Upper lobe of left lung (tissue), 6 donors: ENCODE measurements around the gene SDK1. TPM values are rescaled to one million over a fixed set of nuclear protein-coding genes. Genes with fewer than 3 reads are reported as not detected.

ENCODE experiments used
- ATAC-seq, 2 donors: fragments of 200-7000 bp; cut with Tn5 transposase; one replicate each; pipeline ENCODE4 v1.9.1; 2022; ENCODE audit warnings: mild to moderate bottlenecking in 2 of 2, moderate library complexity in 2 of 2; ENCODE audit not compliant: low FRiP score in 2 of 2
- DNase-seq, 2 donors: peaks; one replicate each; pipeline ENCODE4 v3.0.0-alpha.2; 2019 to 2020
- H3K27ac ChIP-seq, 4 donors: fragments of 200-600 bp; sonication (generic); one replicate each; pipeline ENCODE4 v1.5.1; 2016 to 2019
- H3K27me3 ChIP-seq, 4 donors: fragments of 200-600 bp; sonication (generic); one replicate each; pipeline ENCODE4 v1.5.1; 2017 to 2019
- H3K36me3 ChIP-seq, 4 donors: fragments of 200-600 bp; sonication (generic); one replicate each; pipeline ENCODE4 v1.5.1; 2016 to 2019
- H3K4me1 ChIP-seq, 4 donors: fragments of 200-600 bp; sonication (generic); one replicate each; pipeline ENCODE4 v1.5.1; 2018 to 2019
- H3K4me3 ChIP-seq, 4 donors: fragments of 200-600 bp; sonication (generic); one replicate each; pipeline ENCODE4 v1.5.1; 2017 to 2019; ENCODE audit warnings: mild to moderate bottlenecking in 2 of 4, moderate library complexity in 1 of 4
- H3K9me3 ChIP-seq, 4 donors: fragments of 200-600 bp; sonication (generic); one replicate each; pipeline ENCODE4 v1.5.1; 2018 to 2019
- EP300 ChIP-seq, 4 donors: sonication (generic); formaldehyde crosslinking; IDR thresholded peaks; one replicate each; pipeline ENCODE4 v1.5.1; 2017; ENCODE audit warnings: antibody characterized with exemption in 4 of 4, control low read depth in 2 of 4
- POLR2A ChIP-seq, 4 donors: fragments of 450-650 bp; IDR thresholded peaks; one replicate each; pipeline ENCODE4 v1.5.1; 2016 to 2017; ENCODE audit warnings: antibody characterized with exemption in 4 of 4, mild to moderate bottlenecking in 2 of 4
- POLR2AphosphoS5 ChIP-seq, 2 donors: sonication (generic); formaldehyde crosslinking; IDR thresholded peaks; one replicate each; pipeline ENCODE4 v1.5.1; 2017; ENCODE audit warnings: antibody characterized with exemption in 2 of 2
- WGBS, 2 donors: methylation state at CpG; one replicate each; pipeline ENCODE4 v1.1.5; 2017 to 2018; 5-methylcytosine and 5-hydroxymethylcytosine counted together
- total RNA-seq, 6 donors: library from RNA; depleted of rRNA in 4 of 6; stranded (reverse); fragments of >200 nt in 4 of 6; gene quantifications; one replicate each; pipeline versions ENCODE4 v1.1.0 to v1.2.1, GENCODE V29; 2016 to 2021
- TF ChIP-seq, protein P1 (sequence below), 6 experiments: fragments of 450-650 bp in 4 of 6; fragments of 200-600 bp in 2 of 6; sonication (generic) in 2 of 6; IDR thresholded peaks; one replicate each; pipeline ENCODE4 v1.5.1; 2016 to 2019; ENCODE audit warnings: antibody characterized with exemption in 6 of 6
- donor health status: DM: no; HTN: no; CAD: no; lungs with moderate emphysema.
- donor health status: DM: no; HTN: yes; CAD: no; lungs with severe emphysema.

SDK1 gene
- total RNA-seq, 6 donors from 2014 or later = 9.3 to 90.1 (median 11.8) TPM

- Histone ChIP-seq H3K27ac (no peak overlapping the region), H3K4me1 (no peaks in the 10 kb centered on the region), H3K4me3 (no peak overlapping the region), H3K36me3 (no peaks in the 10 kb centered on the region), H3K27me3 (no peaks in the 10 kb centered on the region), H3K9me3 (no peaks in the 10 kb centered on the region)
- no peak for DNase-seq
- ATAC-seq = no peak
- WGBS, 2 donors = 29 to 37% methylated on average over 5 of the region's 5 CpGs
- TF ChIP-seq, protein P1, sequence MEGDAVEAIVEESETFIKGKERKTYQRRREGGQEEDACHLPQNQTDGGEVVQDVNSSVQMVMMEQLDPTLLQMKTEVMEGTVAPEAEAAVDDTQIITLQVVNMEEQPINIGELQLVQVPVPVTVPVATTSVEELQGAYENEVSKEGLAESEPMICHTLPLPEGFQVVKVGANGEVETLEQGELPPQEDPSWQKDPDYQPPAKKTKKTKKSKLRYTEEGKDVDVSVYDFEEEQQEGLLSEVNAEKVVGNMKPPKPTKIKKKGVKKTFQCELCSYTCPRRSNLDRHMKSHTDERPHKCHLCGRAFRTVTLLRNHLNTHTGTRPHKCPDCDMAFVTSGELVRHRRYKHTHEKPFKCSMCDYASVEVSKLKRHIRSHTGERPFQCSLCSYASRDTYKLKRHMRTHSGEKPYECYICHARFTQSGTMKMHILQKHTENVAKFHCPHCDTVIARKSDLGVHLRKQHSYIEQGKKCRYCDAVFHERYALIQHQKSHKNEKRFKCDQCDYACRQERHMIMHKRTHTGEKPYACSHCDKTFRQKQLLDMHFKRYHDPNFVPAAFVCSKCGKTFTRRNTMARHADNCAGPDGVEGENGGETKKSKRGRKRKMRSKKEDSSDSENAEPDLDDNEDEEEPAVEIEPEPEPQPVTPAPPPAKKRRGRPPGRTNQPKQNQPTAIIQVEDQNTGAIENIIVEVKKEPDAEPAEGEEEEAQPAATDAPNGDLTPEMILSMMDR (IDR thresholded peaks at IDR 0.05) = no peak
- no peak for TF ChIP-seq EP300 (IDR thresholded peaks at IDR 0.05)
- no peak for TF ChIP-seq POLR2AphosphoS5 (IDR thresholded peaks at IDR 0.05)
- no peak for TF ChIP-seq POLR2A (IDR thresholded peaks at IDR 0.05)
Observed at GRCh38 chr7:3386423-3387190, 85.6 kb downstream of the SDK1 start.

- TF ChIP-seq POLR2A (IDR thresholded peaks at IDR 0.05) (no peak), POLR2AphosphoS5 (IDR thresholded peaks at IDR 0.05) (no peak), EP300 (IDR thresholded peaks at IDR 0.05) (no peak)
- TF ChIP-seq, protein P1 (IDR thresholded peaks at IDR 0.05) = no peak
- H3K9me3 ChIP-seq = peaks cover 0 to 9% (median 5%) of the 10 kb centered on the region in 4 donors
- WGBS, 2 donors = 88 to 91% methylated on average over 3 of the region's 3 CpGs
- H3K4me3 ChIP-seq = no peak overlapping the region
- DNase-seq = no peak
- no peak overlapping the region for H3K27ac ChIP-seq
- H3K27me3 ChIP-seq = no peaks in the 10 kb centered on the region
- H3K4me1 ChIP-seq = no peaks in the 10 kb centered on the region
- no peaks in the 10 kb centered on the region for H3K36me3 ChIP-seq
- no peak for ATAC-seq
Observed at GRCh38 chr7:3393862-3394261, 92.8 kb downstream of the SDK1 start.

GRCh38 chr7:3397324-3397723 is 96.3 kb downstream of the SDK1 start:
- TF ChIP-seq, protein P1 (IDR thresholded peaks at IDR 0.05) = no peak
- TF ChIP-seq POLR2AphosphoS5 (IDR thresholded peaks at IDR 0.05) (no peak), EP300 (IDR thresholded peaks at IDR 0.05) (no peak), POLR2A (IDR thresholded peaks at IDR 0.05) (no peak)
- 93 to 97% methylated on average over 3 of the region's 3 CpGs for WGBS, 2 donors

GRCh38 chr7:3399858-3400257 is 98.8 kb downstream of the SDK1 start:
- 64 to 67% methylated on average over 1 to 2 of the region's 2 CpGs for WGBS, 2 donors
- DNase-seq (no peak), ATAC-seq (no peak)
- TF ChIP-seq, protein P1 (IDR thresholded peaks at IDR 0.05) = peak in 1 of 6 experiments; percentile 3
- TF ChIP-seq EP300 (IDR thresholded peaks at IDR 0.05) (no peak), POLR2A (IDR thresholded peaks at IDR 0.05) (no peak)
- H3K27me3 ChIP-seq = no peaks in the 10 kb centered on the region
- peaks cover 0 to 9% (median 5%) of the 10 kb centered on the region in 4 donors for H3K9me3 ChIP-seq
- H3K27ac ChIP-seq = no peak overlapping the region
- H3K4me1 ChIP-seq = peaks cover 0 to 7% (median 5%) of the 10 kb centered on the region in 4 donors
- no peaks in the 10 kb centered on the region for H3K36me3 ChIP-seq
- no peak overlapping the region for H3K4me3 ChIP-seq

More at GRCh38 chr7:3397324-3397723, 96.3 kb downstream of the SDK1 start:
- H3K4me3 ChIP-seq = no peak overlapping the region
- DNase-seq (no peak), ATAC-seq (no peak)
- no peaks in the 10 kb centered on the region for H3K4me1 ChIP-seq
- peaks cover 0 to 9% (median 5%) of the 10 kb centered on the region in 4 donors for H3K9me3 ChIP-seq
- no peaks in the 10 kb centered on the region for H3K36me3 ChIP-seq
- no peak overlapping the region for H3K27ac ChIP-seq
- no peaks in the 10 kb centered on the region for H3K27me3 ChIP-seq

GRCh38 chr7:3404501-3404900 is 103.4 kb downstream of the SDK1 start:
- no peak for ATAC-seq
- Histone ChIP-seq H3K27ac (no peak overlapping the region), H3K27me3 (no peaks in the 10 kb centered on the region), H3K9me3 (no peaks in the 10 kb centered on the region), H3K36me3 (no peaks in the 10 kb centered on the region), H3K4me1 (peaks cover 0 to 14% (median 7%) of the 10 kb centered on the region in 4 donors), H3K4me3 (no peak overlapping the region)
- 66 to 72% methylated on average over 1 of the region's 1 CpG for WGBS, 2 donors
- TF ChIP-seq EP300 (IDR thresholded peaks at IDR 0.05) (no peak), POLR2A (IDR thresholded peaks at IDR 0.05) (no peak), POLR2AphosphoS5 (IDR thresholded peaks at IDR 0.05) (no peak)
- TF ChIP-seq, protein P1 (IDR thresholded peaks at IDR 0.05) = no peak
- DNase-seq = no peak
